ENCODE measurements around the gene XRCC3.

GRCh38 chr14:103693515-103693914 is 21.7 kb downstream of the XRCC3 start:
- TF ChIP-seq CTCF (IDR thresholded peaks at IDR 0.05) (no peak), POLR2A (IDR thresholded peaks at IDR 0.05) (no peak), POLR2AphosphoS5 (IDR thresholded peaks at IDR 0.05) (no peak)
